Measurements from ENCODE around the gene KAT2B.

DNA sequence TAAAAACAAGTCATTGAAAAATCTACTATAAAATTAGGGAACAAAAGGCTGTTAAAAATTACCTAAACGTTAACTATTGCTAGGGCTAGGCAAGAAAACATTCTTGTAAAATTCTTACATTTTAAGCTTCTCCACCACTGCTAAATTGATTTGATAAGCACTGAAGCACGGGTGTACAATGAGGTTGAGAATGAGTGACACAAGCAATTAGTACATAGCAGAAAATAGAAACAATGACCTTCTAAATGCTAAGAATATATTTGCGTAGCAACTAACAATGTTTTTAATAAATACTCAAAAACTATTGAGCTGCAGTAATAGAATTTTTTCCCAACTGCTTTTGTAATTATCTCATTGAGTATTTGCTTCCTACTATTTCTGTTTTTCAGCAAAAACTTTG is 141.0 kb downstream of the KAT2B start:
- TF ChIP-seq YY1 (IDR thresholded peaks at IDR 0.05; ENCODE audit: insufficient read depth, insufficient read length) (no peak), ZNF274 (IDR thresholded peaks at IDR 0.05; ENCODE audit: low read depth, low read length) (no peak), SUZ12 (IDR thresholded peaks at IDR 0.05; ENCODE audit: extremely low read depth, insufficient read depth, insufficient read length) (no peak)

Data from NT2/D1 (cell line).